DMS 273 treated with DMSO at 0.1 percent for 48 hours (cell line): ENCODE data around the gene RASL11A.
"Not testable (repeated sequence)": the region's sequence is repeated elsewhere in the genome, so short reads cannot be mapped to it uniquely, and the experiment has no call there.

Experiments used
- DNase-seq: peaks from one replicate; lab custom pipeline; 2025; lab: John Stamatoyannopoulos, UW

The RASL11A gene

DNA sequence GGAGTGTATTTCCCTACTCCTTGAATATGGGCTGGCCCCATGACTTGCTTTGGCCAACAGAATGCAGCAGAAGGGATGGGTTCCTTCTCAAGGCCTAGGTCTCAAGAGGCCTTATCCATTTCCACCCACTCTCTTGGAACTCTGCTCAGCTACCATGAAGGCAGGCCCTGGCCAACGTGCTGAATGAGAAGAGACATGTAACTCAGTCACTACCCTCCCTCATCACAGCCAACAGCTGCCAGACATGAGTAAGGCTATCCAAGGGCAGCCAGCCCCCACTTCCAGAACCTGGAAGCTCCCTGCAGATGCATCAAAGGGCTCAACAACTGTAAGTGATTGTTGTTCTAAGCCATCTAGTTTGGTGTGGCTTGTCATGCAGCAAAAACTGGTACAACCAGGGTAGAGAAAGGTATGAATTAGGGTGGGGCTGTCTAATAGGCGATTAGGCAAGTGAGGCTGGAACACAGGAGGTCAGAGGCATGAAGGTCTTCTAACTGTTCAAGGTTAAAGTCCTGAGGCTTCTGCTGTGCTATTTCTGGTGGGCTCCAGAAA lies 1.4 kb upstream of the RASL11A start:
- DNase-seq = no peak

DNA sequence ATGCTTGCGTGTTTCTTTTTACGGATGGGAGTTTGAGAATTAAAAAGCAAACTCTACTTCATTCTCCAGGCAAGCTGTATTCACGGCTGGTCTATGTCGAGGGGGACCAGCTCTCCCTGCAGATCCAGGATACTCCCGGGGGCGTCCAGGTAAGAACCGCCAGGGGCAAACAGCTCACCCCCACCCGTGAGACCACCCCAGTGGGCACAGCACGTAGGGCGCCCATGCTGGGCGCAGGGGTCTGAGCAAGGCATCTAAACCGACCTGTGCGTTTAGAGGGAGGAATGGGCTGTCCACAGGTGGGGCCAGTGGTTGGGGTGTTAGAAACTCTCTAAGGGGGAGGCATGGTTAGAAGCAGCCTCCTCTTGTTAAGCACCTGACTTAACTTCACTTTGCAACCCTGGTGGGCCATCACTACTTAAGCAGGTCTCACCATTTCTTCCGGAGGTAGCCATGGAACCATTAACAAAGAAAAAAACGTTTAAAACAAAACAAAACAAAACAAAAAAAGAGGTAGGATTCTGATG lies 1.0 kb downstream of the RASL11A start:
- DNase-seq = no peak

DNA sequence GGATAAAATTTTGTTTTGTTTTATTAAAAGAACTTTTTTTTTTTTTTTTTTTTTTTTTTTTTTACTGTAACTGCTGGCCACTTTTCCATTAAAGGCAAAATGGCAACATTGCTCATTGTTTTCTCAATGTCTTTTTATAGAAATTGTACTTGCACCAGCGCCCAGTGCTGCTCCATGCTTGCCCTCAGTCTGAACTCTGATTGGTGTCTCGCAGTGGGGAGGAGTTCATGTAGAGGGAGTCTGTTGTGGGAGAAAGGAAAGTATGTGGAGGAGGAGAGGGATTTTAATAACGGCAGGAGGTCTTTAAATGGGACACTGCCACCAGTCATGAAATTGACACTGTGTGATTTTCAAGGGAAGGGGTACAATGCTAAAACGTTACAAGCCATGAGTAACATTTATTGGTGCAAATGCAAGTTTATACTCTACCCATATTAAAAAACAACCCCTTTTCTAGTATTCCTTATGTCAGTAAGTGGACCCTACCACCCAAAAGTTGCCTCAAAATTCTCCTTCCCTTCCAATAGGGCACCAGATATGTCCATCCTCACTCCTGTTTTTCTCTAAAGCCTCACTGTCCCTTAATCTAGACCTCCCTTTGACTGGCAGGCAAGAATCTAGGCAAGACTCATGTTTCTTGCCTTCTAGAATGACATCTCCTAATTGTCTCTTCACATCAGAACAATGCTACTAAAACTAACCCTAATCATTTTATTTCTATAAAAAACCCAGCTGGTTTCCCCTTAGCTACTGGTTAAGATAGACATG lies 3.2 kb downstream of the RASL11A start:
- no peak for DNase-seq

DNA sequence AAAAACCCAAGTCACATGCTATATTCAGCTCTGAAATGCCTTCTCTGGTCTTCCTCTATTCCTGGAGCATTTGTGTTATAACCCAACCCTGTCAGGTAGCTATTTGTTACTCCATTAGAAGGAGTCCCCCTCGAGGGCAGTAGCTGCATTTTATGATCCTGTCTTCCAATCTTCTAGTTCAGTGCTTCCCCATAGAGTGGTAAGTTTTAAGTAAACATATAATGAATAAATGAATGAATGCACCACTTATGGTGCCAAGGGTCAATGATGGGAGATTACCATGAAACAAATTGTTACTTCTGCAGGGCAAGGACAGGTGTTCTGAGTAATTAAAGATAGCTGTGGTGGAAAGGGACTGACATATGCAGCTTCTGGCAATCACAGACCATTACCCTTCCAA lies 4.0 kb downstream of the RASL11A start:
- no peak for DNase-seq

DNA sequence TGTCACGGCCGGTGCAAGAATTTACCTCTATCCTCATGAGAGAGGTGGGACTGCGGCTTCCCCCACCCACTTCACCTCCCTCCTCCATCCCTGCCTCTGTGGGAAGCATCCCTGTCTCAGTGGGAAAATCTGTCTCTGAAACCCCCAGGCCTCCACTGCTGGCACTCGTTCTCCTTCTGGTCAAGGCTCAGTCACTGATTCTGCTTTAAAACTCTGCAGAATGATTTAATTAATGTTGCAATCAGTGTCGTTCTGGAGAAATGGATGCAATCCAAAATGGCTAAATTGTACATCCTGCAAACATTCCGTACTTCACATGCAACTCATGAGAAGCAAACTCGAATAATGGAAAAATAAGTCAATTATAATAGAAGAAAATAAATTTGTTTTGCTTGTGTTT lies 5.6 kb downstream of the RASL11A start:
- DNase-seq = no peak

DNA sequence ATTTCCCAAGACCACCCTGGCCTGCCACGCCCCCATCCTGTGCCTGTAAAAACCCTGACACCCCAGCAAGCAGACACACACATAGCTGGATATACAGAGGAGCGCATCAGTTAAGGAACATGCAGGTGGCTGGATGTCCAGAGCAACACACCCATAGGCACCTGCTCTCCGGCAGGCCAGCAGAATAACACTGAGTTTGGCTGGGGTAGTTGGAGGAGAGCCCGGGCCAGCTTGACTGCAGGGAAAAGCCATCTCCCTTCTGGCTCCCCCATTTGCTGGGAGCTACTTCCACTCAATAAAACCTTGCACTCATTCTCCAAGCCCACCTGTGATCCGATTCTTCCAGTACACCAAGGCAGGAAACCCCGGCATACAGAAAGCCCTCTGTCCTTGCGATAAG lies 8.9 kb downstream of the RASL11A start:
- DNase-seq = no peak

DNA sequence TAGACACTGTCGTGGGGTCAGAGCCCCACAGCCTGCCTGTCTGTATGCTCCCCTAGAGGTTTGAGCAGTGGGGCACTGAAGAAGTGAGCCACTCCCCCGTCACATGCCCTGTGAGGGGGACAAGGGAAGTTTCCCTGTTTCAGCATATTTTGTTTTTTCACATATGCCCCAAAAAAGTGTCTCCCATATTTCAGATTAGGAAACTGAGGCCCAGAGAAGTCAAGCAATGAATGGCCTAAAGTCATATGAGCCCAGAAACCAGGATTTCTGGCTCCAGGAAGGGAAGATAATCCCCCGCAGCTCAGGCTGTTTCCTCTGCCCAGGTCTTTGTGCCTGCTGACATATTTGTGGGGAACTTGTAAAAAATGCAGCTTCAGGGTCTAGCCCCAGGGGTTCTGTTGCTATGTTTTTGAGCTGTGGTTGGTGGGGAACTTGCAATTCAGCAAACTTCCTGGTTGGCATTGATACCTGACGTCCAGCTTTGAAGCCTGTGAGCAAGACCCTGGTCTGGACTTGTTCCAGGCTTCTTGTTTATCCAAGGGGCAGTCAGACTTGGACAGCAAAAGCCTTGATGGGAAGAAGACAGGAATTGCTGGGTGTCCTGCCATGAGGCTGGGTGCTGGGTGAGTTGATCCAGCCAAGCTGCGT lies 9.5 kb downstream of the RASL11A start:
- DNase-seq = no peak

DNA sequence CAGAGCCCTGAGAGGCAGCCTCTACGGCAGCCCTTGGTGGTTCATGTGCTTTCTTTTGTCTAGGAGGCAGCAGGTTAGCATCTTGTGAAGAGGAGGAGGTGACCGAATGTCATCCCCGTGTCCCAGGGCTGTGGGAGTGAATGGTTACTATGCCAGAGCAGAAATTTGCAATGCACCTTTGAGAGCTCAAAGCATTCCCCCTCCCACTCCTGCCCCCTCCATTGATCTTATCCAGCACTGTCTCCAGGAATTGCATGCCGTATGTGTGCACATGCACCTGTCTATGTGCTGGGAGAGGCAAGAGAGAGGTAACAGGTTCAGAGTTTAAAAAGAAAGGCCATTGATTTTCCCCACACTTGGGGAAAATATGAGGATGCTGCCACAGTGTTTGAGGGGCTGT lies 10.2 kb downstream of the RASL11A start:
- no peak for DNase-seq

DNA sequence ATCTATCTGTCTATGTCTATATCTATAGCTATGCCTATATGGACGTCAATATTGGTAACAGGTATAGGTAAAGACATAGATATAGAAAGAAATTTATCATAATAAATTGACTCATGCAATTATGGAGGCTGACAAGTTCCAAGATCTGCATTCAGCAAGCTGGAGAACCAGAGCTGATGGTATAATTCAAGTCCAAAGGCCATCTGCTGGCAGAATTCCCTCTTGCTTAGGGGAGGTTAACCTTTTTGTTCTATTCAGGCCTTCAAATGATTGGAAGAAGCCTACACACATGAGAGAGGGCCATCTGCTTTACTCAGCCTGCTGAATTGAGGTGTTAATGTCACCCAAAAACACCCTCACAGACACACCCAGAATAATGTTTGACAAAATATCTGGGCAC lies 10.8 kb downstream of the RASL11A start:
- no peak for DNase-seq

DNA sequence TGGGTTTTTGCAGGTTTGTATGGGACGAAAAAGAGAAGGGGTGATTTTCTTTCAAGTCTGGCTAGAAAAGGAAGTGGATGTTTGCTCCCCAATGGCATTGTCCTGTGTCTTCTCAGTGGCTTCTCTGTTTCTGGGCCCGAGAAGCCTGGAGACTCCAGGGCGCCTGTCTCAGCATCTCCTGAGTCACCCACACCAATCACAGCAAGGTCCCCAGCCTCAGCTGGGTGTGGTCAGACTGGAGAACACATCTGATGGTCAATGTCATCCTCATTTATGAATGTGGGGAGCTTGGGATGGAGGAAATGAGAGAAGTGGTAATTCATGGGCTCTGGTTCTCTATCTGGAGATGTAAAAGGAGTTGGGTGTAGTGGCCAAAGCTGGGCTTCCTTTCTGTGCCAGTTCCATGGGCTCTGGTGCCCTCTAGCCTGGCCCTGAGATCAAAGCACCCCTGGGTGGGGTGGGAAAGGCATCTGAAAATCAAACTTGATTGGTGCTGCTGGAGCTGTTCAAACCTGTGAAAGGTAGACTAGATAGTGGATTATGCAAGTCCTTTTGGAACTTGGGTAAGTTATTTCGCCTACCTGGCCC lies 13.4 kb downstream of the RASL11A start:
- no peak for DNase-seq

DNA sequence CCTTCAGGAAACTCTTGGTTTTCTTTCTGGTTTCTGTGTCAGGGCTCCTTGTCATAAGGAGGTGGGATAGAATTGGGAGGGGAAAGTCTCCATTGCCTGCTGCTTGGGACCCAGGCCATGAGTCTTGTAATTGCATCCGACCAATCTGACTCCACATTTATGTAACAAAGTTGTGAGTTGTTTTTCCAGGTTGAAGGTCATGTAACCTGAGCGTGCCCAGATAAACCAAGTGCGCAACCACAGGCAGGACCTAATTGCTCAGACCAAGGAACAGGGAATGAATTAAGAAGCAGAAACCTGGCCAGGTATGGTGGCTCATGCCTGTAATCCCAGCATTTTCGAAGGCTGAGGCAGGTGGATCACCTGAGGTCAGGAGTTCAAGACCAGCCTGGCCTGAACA lies 17.8 kb downstream of the RASL11A start:
- DNase-seq = no peak

DNA sequence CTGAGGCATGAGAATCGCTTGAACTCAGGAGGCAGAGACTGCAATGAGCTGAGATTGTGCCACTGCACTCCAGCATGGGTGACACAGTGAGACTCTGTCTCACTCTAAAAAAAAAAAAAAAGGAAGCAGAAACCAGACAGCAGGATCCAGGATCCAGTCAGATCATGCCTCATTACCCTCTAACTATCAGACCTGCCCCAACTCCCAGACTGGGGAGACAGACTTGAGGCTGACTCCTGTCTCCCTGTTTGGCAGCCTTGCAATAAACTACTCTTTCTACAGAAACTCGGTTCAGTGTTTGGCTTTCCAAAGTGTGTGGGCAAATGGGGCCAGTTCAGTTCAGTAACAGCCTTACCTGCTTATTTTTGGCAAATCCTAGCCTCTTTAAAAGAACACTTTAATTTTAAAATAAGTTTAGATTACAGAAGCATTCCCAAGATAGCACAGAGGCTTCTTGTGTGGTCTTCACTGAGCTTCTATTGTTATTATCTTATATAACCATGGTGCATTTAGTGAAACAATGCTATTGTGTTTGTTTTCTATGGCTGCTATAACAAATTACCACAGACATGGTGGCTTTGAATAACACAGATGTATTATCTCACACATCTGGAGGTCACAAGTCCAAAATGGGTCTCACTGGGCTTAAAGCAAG lies 18.5 kb downstream of the RASL11A start:
- no peak for DNase-seq

DNA sequence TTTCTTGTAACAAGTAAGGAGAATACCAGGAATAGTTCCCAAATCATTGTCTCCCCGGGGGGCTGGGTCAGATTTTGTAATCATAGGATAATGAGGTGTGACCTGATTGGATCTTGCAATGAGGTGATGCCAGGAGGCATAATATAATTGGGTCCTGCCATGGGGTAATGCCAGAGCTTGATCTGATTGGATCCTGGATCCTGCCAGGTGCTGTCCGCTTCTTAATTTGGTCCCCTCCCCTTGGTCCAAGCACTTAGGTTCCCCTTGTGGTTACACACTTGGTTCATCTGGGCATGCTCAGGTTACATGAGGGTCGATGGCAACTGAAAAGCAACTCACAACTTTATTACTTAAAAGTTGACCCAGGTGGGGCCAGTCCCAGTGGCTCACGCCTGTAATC lies 20.1 kb downstream of the RASL11A start:
- DNase-seq = no peak

DNA sequence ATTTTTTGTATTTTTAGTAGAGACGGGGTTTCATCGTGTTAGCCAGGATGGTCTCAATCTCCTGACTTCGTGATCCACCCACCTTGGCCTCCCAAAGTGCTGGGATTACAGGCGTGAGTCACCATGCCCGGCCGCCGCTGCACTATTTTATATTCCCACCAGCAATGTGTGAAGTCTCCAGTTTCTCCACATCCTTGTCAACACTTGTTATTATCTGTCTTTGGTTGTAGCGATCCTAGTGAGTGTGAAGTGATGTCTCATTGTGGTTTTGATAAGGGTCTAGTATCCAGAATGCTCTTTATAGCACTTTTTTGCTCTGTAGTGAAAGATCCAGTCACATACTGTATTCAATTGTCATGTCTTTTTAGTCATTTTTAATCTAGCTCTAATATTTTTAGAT lies 21.3 kb downstream of the RASL11A start:
- not testable (repeated sequence) for DNase-seq

DNA sequence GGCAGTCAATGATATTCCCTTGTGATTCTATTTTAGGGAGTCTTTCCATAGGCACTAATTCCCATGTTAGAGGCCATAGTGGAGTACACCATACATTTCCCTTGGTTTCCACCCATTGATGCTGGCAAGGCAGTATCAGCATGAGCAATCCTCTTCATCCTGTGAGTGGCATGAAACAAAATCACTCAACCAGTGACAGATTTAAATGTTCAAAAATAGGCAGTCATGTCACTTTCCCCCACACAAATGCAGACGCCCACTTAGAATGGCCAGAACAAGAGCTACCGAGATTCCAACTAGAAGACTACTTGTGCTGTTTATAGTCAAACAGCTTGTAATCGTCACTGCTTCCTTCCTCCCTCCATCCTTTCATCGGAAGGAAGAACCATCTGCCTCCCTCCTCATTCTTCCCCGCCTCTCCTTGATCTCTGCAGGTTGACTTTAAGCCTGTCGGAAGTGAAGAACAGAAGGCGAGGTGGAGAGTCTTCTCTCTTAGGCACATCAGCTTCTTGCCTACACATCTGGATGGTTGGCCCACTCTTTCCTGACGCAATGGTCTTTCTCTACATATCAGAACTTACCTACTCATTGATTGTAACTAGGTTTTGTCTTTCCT lies 22.6 kb downstream of the RASL11A start:
- DNase-seq = no peak

DNA sequence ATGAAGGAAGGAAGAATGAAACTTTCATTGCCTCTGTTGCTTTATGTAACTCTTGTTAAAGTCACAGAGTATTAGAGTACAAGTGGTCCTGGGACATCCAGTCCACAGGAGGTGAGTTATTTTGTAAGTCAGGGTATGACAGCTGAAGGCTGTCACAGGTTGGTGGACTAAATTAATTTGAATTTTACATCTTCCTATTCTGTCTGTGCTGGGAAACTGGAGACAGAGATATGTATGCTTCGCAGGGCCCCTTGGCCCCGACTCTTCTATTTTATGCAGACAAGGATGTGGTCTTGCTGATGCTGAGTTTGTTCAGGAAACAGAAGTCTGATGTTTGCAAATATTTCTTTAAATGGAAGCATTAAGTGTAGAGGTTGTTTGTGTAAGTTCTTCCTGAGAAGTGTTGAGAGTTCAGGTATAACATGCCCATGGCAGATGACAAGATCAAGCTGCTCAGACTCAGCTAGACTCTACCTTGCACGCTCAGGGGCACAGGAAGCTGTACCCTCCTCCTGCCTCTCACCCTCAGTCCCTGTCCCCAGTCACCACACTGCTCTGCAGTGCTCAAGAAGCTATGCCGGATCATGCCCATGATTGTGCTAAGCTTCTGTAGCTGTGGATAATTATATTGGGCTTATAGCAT lies 23.4 kb downstream of the RASL11A start:
- DNase-seq = no peak

DNA sequence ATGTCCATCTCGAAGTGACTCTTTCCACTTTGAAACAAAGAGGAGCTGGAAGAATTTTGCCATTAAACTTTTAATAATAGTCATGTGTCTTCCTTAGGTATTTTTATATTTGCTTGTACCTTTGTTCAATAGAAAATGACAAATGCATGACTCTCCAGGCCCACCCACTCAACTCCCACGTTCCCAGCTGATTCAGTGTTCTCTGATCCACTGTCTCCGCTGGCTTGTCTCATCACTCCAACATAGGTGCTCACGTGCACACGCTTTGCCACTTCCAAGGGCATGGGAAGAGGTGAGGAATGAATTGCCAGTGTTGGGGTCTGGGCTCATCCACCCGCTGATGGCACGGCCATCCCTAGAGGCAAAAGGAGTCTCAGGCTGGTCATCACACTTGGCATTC lies 24.5 kb downstream of the RASL11A start:
- DNase-seq = no peak

DNA sequence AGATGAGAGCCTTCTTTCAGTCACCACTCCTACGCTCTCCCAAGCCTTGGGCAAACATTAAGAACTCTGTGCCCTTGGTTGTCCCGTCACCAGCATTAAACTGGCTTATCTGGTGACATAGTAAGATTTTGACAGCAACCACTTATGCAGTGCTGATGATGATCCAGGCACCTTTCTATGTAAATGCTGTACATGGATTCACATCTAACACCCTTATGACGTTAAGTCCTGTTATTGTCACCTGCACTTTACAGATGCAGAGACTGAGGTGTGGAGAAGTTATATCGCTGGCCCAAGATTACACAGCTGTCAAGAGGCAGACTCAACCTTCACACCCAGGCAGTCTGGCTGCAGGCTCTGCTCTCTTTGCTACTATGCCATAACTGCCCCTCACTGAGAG lies 25.0 kb downstream of the RASL11A start:
- DNase-seq = no peak

DNA sequence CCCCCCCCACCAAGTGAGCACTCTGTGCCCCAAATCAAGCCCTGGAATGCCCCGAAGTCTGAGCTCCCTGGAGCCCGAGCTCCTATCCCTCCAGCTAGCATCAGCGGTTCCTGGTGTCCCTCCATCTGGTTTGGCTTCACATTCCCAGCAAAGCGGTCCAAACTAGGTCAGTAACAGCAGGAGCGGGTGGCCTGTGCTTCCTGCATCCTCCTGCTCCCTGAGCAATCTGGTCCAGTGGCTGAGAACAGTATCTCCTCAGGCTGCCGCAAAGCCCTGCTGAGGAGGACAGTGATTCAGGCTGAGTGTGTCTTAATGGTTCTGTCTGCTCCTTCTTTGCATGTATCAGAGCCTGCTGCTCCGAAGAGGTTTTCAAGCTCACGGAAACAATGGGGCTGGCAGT lies 25.9 kb downstream of the RASL11A start:
- no peak for DNase-seq

DNA sequence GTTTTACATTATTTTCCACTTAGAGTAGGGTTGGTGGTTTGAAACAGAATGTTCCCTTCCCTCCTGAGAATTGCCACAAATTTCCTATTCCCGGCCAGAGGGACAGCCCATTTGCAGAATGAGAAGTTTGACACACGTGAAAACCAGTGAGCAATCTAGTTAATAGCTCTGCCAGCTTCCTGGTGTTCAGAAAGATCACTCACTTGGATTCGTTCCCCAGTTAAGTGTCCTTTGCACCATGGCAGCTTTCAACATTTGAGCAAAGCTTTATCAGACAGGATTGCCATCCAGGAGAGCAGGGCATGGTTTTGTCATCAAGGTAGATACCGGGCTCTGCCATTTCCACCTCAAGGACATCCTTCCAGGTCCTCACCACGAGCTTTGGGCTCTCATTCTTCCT lies 28.2 kb downstream of the RASL11A start:
- DNase-seq = no peak

DNA sequence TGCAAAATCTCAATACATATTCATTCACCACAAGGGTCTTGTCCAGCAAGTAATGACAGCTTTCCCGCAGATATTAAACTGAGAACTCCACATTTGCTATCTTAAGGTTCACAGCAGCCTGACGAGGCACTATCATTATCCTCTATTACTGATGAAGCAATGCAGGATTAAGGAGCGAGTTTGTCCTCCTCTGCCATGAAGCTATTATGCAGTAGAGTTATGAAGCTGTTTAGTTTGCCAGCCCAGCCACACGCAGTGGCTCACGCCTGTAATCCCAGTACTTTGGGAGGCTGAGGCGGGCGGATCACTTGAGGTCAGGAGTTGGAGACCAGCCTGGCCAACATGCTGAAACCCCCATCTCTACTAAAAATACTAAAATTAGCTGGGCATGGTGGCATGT lies 29.8 kb downstream of the RASL11A start:
- DNase-seq = not testable (repeated sequence)
